KG1 (cell line): ENCODE measurements around the gene ABHD4.
"Not testable (repeated sequence)": the region's sequence is repeated elsewhere in the genome, so short reads cannot be mapped to it uniquely, and the experiment has no call there.

ENCODE experiments used
- DNase-seq: peaks from one replicate; lab custom pipeline; 2025; lab: John Stamatoyannopoulos, UW

ABHD4 gene

DNA sequence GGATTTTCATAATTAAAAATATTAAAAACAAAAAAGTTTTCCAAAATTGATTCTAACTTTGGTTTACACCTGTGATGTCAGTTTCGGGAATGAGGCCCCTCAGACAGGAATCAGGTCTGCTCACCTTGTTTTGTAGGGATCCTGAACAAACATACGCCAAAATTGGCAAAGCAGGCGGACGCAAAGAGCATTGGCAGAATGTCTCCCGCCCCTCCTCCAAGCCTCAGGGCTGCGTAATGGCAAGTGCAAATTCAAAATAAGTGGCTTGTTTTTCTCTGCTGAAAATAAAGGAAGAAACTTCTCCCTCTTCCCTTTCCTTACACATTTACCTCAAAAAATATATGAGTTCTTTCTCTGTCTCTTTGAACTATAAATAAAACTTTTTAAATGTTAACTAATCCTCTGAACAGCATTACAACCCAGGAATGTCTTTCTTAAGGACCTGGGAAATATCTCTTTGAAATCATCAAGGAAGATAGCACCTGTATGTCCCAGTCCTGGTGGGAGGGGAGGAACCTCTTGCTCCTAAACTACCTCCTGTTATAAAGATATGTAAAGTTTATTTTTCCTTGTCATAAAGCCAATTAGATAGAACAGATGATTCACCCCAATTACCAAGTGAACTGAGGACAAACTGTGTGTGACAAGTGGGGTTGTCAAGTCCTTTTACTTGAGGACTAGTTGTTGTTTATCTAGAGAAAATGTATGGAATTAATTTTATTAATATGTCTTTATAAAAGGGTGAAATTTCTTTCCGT is 29.6 kb downstream of the ABHD4 start:
- DNase-seq: no peak

DNA sequence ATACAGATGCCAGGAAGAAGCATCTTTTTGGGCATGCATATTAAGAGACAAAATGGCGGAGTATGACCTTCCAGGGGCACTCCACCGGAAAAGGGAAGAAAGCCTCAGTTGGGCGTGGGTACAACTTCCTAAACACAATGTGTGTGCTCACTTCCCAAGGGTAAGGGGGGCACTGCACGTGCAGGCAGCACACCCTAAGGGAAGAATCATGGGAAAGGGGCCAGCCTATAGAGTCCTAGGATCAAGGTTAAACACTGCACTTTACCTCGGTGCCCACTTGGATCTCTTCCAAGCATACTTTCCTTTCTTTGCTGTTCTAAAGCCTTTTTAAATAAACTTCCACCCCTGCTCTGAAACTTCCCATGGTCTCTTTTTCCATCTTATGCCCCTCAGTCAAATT is 31.3 kb downstream of the ABHD4 start:
- DNase-seq: no peak

DNA sequence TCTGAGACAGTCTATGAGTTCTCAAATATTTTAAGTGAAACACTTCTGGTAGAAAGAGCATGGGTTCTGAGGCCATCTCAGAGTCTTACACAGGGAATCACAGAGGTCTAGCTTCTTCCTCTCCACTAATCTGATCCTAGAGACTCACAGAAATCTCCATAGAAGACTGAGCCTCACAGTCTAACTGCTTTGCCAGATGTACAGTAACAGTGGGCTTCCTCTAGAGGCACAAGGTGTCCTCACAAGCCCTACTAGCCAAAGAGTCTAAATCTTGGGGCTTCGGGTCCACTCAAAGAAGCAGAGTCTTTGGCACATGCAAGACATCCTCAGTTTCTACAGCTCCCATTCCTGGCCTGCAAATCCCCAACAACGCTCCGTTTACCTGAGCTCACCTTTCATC is 32.0 kb downstream of the ABHD4 start:
- DNase-seq: no peak

DNA sequence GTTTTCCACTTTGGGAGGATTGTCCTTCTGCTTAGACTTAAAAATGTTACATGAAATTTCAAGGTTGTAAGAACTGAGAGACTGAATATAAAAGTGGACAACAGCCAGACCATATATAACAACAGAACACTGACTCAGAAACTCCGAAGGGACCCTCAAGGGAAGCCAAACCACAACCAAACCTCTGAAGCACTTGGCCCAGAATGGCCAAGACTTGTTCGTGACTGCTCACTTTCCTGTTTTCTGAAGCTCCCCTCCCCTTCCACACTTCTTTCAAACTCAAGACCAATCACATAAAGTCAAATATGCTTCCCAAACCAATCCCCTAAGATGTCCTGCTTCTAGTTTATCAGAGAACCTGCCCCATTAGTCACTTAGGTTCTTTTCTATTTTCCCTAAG is 32.4 kb downstream of the ABHD4 start:
- DNase-seq: no peak

DNA sequence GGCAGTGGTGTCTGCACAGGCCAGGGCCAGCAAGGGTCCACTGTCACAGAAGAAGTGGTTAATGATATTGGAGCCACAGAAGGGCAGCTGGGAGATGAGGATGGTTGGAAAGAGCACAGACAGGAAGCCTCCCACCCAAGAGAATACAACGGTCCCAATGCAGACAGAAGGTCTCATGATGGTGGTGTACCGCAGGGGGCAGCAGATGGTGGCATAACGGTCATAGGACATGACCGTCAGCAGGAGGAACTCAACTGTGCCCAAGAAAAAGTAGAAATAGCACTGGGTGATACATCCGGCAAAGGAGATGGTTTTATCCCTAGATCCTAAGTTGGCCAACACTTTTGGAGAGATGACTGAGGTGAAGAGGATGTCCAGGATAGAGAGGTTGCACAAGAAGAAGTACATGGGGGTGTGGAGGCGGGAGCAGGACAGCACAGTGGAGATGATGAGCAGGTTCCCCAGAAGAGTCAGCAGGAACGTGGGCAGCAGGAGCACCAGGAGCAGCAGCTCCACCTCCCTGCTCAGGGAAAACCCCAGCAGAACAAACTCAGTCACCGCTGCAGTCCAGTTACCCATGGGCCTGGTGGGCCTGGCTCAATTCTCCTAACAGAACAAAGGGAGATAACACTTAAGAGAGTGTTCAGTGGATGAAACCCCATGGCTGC is 36.3 kb downstream of the ABHD4 start:
- no peak for DNase-seq

DNA sequence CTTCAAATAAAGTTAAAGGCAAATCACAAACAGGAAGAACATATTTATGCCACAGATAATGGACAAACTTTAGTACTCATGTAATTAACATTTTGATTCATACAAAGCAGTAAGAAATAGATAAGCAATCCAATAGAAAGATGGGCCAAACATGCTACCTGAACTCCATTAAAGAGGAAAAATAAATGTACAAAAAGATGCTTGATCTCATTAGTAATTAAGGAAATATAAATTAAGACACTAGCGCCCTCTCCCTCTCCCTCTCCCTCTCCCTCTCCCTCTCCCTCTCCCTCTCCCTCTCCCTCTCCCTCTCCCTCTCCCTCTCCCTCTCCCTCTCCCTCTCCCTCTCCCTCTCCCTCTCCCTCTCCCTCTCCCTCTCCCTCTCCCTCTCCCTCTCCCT is 37.9 kb downstream of the ABHD4 start:
- not testable (repeated sequence) for DNase-seq

DNA sequence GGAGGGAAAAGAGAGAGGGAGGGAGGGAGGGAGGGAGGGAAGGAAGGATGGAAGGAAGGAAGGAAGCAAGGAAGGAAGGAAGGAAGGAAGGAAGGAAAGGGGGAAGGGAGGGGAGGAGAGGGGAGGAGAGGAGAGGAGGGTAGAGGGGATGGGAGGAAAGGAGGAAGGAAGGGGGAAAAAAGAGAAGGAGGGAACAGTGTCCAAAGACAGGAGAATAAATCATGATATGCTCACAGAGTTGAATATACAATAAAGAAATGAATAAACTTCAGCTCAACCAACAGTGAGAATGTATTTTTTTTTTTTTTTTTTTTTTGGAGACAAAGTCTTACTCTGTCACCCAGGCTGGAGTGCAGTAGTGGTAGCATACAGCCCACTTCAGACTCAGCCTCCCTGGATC is 42.1 kb downstream of the ABHD4 start:
- no peak for DNase-seq

DNA sequence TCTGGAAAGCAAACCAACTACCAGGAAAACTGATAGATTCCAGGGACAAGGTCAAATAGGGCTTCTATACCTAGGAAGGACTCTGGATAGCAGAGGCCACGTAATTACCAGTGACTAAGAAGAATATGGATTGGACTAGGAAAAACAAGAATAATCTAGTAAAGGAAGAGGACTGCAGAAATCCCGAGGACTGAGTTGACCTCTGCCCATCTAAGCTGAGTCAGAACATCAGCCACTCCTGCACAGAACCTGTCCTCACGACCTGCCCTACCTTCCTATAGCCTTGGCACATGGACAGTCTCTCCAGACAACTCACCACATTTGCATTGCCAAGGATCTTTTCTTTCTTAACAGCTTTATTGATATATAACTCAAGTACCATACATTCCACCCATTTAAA is 43.7 kb downstream of the ABHD4 start:
- no peak for DNase-seq

DNA sequence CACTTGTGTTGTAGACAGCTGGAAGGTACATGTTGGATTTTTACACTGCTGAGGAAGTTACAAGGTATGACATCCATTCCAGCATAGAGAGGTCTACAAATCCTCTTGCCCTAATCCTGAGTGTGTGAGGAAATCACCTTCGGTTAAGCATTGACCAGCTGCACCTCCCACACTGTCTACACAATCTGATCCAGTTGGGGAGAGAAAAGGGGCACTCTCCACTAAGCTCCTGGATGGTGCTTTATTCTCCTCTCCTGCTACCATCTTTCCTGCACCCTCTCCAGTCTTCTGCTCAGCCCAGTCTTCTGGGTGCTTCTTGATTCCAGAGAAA is 46.2 kb downstream of the ABHD4 start, which contains the start of gene OR6J1:
TSS of gene OR6J1 (minus strand) at position 48 of the 331 bp plus-strand sequence. CDS start 9,541 bp downstream, outside the sequence.
- no peak for DNase-seq

DNA sequence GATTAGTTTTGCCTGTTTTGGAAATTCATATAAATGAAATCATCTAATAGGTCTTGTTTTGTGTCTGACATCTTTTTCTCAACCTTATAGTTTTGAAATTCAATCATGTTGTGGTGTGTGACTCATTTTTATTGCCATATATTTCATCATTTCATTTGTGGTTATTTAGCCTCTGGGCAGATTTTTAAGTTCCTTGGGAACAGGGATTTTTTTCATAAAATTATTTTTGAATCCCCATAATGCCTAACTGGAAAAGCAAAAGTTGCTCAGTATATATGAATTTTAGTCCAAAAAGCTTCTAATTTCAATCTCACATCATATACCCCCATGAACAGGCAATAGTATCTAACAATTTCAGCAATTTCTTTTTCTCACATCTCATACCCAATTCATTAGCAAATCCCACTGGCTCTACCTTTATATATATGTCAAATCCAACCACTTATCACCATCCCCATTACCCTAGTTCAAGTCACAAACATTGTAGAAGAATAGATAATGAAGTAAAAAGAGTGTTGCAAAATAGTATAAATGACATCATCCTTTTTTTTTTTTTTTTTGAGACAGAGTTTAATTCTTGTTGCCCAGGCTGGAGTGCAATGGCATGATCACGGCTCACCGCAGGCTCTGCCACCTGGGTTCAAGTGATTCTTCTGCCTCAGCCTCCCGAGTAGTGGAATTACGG is 48.6 kb downstream of the ABHD4 start:
- no peak for DNase-seq

DNA sequence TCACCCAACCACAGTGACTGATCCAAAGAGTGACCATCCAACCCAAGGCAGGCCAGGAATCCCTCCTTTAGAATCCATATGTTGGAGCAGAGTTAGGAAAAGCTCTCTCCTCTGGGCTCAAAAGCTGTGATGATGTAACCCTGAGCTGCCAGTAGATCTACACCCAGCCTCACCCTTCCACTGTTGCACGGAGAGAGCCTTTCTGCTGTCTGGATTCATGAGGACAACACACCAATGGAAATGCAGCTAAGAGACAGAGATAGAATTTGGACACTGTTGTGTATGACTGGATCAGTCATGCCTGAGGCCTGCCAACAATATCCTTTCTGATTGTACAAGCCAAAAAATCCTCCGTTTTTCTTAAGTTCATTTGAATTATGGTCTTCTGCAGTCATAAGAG is 50.4 kb downstream of the ABHD4 start:
- no peak for DNase-seq

DNA sequence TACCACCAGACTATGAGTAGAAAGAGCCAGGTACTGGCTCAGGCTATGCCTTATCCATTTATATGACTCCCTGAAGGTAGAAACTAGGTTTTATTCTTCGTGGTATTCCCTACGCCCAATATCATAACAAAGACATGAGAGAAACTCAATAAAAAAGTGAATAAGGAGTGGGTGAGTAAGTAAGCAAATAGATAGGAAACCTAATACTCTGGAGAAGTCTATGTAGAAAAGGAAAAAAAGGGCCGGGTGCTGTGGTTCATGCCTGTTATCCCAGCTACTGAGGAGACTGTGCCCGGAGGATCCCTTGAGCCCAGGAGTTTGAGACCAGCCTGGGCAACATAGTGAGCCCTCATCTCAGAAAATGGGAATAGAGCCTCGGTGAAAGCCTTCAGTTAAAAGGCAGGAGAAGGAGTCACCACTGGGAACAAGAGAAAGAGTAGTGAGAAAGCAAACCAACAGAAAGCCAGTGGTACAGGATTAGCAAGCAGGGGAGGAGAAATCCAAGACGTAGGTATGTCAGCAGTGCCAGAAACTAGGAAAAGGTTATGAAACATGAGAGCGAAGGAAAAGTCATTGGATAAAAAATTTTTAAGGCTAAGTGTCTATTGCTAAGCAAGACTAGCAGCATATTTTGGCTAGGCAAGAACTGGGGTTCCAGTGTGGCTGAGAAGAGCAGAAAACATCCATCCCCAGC is 52.1 kb downstream of the ABHD4 start:
- DNase-seq: no peak

DNA sequence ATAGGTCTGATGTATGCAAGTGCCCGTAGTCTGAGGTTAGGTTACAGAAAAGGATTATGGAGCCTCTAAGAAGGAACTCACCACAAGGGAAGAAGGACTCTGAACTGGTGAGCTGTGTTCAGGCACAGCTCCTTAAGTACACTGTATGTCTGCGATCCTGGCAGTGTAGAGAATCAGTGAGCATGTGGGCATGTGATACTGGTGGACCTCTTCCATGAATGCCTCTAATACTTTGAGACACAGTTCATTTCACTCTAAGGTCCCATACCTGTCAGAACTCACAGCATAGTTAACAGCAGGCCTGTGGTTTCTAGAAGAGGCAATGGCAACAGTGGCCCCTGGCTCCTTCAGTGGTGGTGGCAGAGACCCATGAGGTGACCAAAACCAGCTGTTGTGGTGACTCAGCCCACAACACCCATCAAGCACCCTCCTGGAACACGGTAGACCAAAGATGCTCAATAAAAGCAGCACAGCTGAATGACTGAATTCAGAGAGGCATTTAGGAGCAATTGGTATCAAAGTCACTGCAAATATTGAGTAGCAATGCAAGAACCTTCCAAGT is 52.9 kb downstream of the ABHD4 start:
- no peak for DNase-seq

DNA sequence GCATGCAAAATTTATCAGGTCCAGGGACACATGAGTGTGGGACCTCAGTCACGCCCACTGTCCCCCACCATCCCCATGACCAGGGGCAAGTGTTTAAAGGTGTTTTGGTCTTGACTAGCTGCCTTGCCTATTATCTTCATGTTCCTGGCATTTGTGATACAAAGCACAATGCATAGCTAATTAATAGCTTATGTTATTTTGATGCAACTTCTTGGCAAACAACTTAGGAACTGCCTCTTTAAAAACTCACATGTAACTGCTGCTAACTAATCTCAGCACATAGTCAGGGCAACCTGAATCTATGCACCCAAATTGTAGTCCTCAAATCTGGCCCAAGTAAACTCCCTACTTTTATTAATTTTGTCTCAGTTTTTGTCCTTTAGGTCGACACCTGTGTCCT is 53.5 kb downstream of the ABHD4 start:
- no peak for DNase-seq

DNA sequence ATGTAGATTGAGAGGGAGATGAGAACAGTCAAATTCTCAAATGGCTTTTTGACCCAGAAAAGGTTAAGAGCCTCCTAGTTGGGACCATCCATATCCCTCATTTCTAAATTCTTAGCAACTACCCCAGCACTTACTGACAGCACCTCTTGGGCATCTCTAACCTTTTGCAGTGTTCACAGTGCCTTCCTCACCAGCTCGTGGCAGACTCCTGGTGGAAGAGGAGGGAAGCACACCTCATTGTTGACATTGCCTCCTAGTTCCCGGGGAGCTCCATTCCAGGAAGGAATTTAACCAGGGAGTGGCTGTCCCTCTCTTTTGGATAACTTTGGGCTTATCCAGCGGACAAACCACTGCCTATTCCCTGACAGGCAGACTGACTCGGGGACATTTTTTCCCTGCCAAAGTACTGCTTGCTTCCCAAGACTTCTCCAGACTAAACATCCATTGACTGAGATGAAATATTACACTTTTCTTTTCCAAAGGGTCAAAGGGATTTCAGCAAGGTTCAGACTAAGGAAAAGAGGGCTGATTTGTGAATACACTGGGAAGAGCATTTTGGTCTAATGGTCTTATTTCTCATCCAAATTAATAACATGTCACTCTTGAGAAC is 55.0 kb downstream of the ABHD4 start:
- no peak for DNase-seq

DNA sequence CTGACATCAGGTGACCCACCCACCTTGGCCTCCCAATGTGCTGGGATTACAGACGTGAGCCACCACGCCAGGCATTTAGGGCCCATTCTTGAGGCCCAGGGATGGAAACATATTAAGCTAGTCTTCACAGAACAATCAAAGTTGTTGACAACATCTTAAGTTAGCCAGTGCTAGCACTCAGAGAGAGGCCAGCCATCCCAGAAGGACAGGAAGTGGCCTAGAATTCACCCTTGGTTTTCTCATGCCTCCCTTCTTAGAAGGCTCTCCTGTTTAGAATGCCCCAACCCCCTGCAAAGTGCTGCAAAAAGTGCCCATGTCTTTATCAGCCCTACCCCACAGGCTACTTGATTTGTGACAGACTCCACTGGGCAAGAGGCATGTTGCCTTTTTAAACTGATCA is 58.1 kb downstream of the ABHD4 start:
- DNase-seq: no peak

DNA sequence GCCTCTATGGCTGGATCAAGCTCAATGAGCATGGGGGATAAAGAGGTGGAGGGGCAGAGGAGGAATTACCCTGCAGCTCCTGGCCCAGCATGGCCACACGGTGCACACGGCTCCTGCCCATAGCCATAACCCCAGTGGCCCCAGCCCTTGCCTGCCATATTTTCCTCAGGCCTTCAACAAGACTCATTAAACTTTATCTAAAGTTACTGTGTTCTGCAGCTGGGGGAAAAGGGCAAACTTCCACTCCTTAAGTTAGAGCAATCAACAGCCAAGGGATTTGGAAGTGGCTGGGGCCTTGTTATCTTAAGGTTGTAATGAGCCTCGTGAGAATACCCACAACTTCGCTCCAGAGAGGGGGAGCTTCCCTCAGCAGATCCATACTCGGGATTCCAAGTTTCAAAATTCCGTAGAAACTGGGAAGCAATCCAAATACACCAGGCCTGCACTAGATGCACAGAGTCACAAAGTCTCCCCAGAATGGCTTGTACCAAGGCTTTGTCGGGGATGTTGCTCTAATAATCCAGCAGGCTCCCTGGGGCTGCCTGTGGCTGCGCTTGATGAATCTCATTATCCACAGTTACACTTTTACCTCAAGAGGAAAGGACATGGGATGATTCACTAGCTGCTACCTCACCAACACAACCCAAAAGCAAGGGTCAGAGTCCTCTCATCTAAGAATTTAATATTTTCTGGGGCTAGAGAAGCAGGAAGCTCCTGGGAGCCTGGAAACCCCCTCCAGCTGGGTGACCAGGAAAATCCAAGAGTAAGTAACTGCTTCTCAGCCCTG is 59.0 kb downstream of the ABHD4 start:
- no peak for DNase-seq

DNA sequence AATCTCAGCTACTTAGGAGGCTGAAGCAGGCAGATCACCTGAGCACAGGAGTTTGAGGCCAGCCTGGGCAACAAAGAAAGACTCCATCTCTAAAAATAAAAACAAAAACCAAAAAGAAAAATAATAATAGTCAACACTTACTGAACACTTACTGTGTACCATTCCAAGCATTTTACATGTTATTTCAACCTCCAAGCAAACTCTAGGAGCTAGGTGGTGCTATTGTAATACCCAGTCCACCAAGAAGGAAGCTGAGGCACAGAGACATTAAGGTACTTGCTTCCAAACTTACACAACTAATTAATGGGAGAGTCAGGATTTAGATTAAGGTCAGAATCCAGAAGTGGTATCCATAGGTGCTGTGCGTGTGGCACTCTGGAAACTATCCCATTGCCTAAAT is 59.8 kb downstream of the ABHD4 start:
- DNase-seq: no peak

DNA sequence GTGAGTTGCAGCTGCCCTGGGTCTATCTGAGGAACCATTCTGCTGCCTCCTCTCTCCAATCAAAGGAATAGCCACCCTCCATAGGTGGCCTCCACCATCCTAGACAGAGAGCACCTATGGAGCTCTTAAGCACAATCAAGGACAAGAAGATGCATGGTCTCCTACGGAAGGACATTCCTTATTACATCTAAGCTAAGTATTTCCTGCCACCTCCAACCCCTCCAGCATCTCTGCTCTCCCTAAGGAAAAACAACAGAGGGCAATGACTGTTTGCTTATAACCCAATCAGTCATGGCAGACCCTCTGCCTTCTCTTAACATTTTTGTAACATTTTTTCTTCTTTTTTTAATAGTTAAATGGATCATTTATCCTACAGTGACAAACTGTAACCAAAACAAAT is 60.8 kb downstream of the ABHD4 start:
- no peak for DNase-seq

DNA sequence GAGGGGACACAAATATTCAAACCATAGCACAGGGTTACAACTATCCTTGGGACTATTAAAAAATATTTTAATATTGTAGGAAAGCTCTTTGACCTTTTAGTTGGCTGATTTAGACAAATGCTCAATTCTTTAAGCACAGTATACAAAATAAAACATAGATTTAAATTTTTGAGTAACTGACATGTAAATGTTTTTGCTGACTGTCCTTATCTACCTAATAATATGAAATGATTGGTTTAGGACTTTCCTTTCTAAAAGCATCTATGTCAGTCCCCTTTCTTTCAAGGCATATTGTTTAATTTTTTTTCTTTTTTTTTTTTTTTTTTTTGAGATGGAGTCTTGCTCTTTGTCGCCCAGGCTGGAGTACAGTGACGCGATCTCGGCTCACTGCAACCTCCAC is 62.6 kb downstream of the ABHD4 start:
- no peak for DNase-seq
